Measurements from ENCODE around the gene RAD51B. TPM values are rescaled to one million over a fixed set of nuclear protein-coding genes. Genes with fewer than 3 reads are reported as not detected.

RAD51B gene
- polyA plus RNA-seq, 3 donors, result 3.6 to 11.6 (median 9.4) TPM

DNA sequence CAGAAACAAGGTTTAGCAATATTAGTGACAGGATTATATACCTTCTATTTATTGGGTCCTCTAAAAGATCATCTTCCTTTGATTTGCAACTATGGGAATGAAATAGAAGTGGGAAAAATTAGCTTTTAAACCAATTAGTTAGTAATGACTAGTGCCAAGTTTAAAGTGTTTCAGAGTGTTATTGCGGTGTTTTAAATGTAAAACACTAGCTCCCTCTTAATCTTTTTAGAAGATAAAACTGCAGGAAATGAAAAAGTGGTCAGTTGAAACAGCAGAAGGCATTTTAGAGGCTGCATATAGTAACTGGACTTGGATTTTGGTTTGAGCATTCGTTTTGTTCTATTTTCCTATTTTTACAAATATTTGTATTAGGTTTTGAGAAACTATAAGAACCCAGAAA is 286.2 kb downstream of the RAD51B start:
- H3K9me3 ChIP-seq (replicated peaks in 1 of 2; ENCODE audit: control insufficient read depth in 1 of 2, insufficient read depth in 1 of 2, low read length in 2 of 2), result peaks cover 20 to 22% of the 10 kb centered on the region in 2 donors

GRCh38 chr14:68106456-68106855 is 286.9 kb downstream of the RAD51B start:
- Mint-ChIP-seq H3K36me3 (peaks cover 0 to 8% of the 10 kb centered on the region in 2 donors), H3K4me3 (no peak overlapping the region), H3K9me3 (peaks cover 14 to 18% (median 15%) of the 10 kb centered on the region in 7 donors), H3K27ac (no peak overlapping the region), H3K4me1 (peaks cover 6% of the 10 kb centered on the region), H3K27me3 (ENCODE audit: low read depth in 3 of 3) (peaks cover 0 to 2% (median 0%) of the 10 kb centered on the region in 3 donors)
- no peaks in the 10 kb centered on the region for H3K79me2 ChIP-seq (ENCODE audit: insufficient read depth, low read length)
- H3K4me1 ChIP-seq (ENCODE audit: control insufficient read depth in 1 of 2, insufficient read depth in 2 of 2, low read length in 2 of 2), result no peaks in the 10 kb centered on the region
- no CpG with 5 or more reads among the region's 1 CpG for WGBS (ENCODE audit: insufficient coverage)
- peaks cover 14 to 15% of the 10 kb centered on the region in 2 donors for H3K9me3 ChIP-seq (replicated peaks in 1 of 2; ENCODE audit: control insufficient read depth in 1 of 2, insufficient read depth in 1 of 2, low read length in 2 of 2)
- H3K4me2 ChIP-seq (replicated peaks; ENCODE audit: extremely low read depth, low read length, poor library complexity, severe bottlenecking), result no peak overlapping the region
- DNase-seq, result no peak
- H3K9ac ChIP-seq (ENCODE audit: insufficient read depth, low read length, poor library complexity, severe bottlenecking), result no peak overlapping the region
- H2AFZ ChIP-seq (ENCODE audit: insufficient read depth, low read depth, low read length, poor library complexity, severe bottlenecking), result no peak overlapping the region
- TF ChIP-seq CTCF (IDR thresholded peaks at IDR 0.05), result no peak
- no peaks in the 10 kb centered on the region for H3K27me3 ChIP-seq (ENCODE audit: control insufficient read depth in 2 of 2, insufficient read depth in 2 of 2, low read length in 2 of 2)
- no peak overlapping the region for H3K4me3 ChIP-seq (replicated peaks in 1 of 3; ENCODE audit: low read depth in 2 of 3, low read length in 3 of 3)
- intact Hi-C loops (cut with micrococcal nuclease), result no loop called here
- no peak overlapping the region for H3K27ac ChIP-seq (ENCODE audit: low read depth in 1 of 2, low read length in 2 of 2)
- H3K36me3 ChIP-seq (replicated peaks in 1 of 2; ENCODE audit: control insufficient read depth in 1 of 2, insufficient read depth in 2 of 2, low read length in 2 of 2), result peaks cover 0 to 7% of the 10 kb centered on the region in 2 donors
- H4K20me1 ChIP-seq (ENCODE audit: insufficient read depth, low read length), result no peaks in the 10 kb centered on the region

More for the DNA sequence above, 286.2 kb downstream of the RAD51B start:
- Histone ChIP-seq H3K4me1 (ENCODE audit: control insufficient read depth in 1 of 2, insufficient read depth in 2 of 2, low read length in 2 of 2) (no peaks in the 10 kb centered on the region), H3K4me3 (replicated peaks in 1 of 3; ENCODE audit: low read depth in 2 of 3, low read length in 3 of 3) (no peak overlapping the region), H3K4me2 (replicated peaks; ENCODE audit: extremely low read depth, low read length, poor library complexity, severe bottlenecking) (no peak overlapping the region), H2AFZ (ENCODE audit: insufficient read depth, low read depth, low read length, poor library complexity, severe bottlenecking) (no peak overlapping the region), H3K36me3 (replicated peaks in 1 of 2; ENCODE audit: control insufficient read depth in 1 of 2, insufficient read depth in 2 of 2, low read length in 2 of 2) (peaks cover 0 to 13% of the 10 kb centered on the region in 2 donors), H4K20me1 (ENCODE audit: insufficient read depth, low read length) (no peaks in the 10 kb centered on the region), H3K27ac (ENCODE audit: low read depth in 1 of 2, low read length in 2 of 2) (no peak overlapping the region), H3K9ac (ENCODE audit: insufficient read depth, low read length, poor library complexity, severe bottlenecking) (no peak overlapping the region), H3K79me2 (ENCODE audit: insufficient read depth, low read length) (no peaks in the 10 kb centered on the region), H3K27me3 (ENCODE audit: control insufficient read depth in 2 of 2, insufficient read depth in 2 of 2, low read length in 2 of 2) (no peaks in the 10 kb centered on the region)
- intact Hi-C loops (cut with micrococcal nuclease), result no loop called here
- no CpG with 5 or more reads among the region's 2 CpGs for WGBS (ENCODE audit: insufficient coverage)
- no peak overlapping the region for H3K4me3 Mint-ChIP-seq
- no peak for TF ChIP-seq CTCF (IDR thresholded peaks at IDR 0.05)
- no peak overlapping the region for H3K27ac Mint-ChIP-seq
- peaks cover 6% of the 10 kb centered on the region for H3K4me1 Mint-ChIP-seq
- peaks cover 20 to 25% (median 21%) of the 10 kb centered on the region in 7 donors for H3K9me3 Mint-ChIP-seq
- no peak for DNase-seq
- peaks cover 1 to 8% of the 10 kb centered on the region in 2 donors for H3K36me3 Mint-ChIP-seq
- H3K27me3 Mint-ChIP-seq (ENCODE audit: low read depth in 3 of 3), result peaks cover 0 to 2% (median 0%) of the 10 kb centered on the region in 3 donors
